ENCODE results near the gene RANBP9.

The RANBP9 gene
- total RNA-seq, result 103 to 130 (median 116) reads per million in 4 experiments

GRCh38 chr6:13711733-13712598, at the start of gene RANBP9:
RANBP9 (minus strand) TSS chr6:13711835; CDS start chr6:13711505, 330 bp downstream.
- DNase-seq, result peak; percentile 81

- no peak for DNase-seq
These were observed 49.0 kb upstream of the RANBP9 start for GRCh38 chr6:13760307-13761304.

- no peak for DNase-seq
These were observed 47.4 kb upstream of the RANBP9 start for GRCh38 chr6:13759025-13759424.

- no peak for DNase-seq
These were observed 43.0 kb upstream of the RANBP9 start for GRCh38 chr6:13754644-13755043.

GRCh38 chr6:13743736-13744127, 32.1 kb upstream of the RANBP9 start:
- no peak for DNase-seq

GRCh38 chr6:13742961-13743735, 31.5 kb upstream of the RANBP9 start:
- DNase-seq, result no peak

- no peak for DNase-seq
These were observed 29.7 kb upstream of the RANBP9 start for GRCh38 chr6:13741365-13741764.

GRCh38 chr6:13735031-13735430, 23.4 kb upstream of the RANBP9 start:
- DNase-seq, result no peak

- DNase-seq, result no peak
These were observed 21.7 kb upstream of the RANBP9 start for GRCh38 chr6:13733178-13733887.

- no peak for DNase-seq
These were observed 19.1 kb upstream of the RANBP9 start for GRCh38 chr6:13730704-13731103.

GRCh38 chr6:13729891-13730290, 18.3 kb upstream of the RANBP9 start:
- no peak for DNase-seq

GRCh38 chr6:13725570-13725969, 13.9 kb upstream of the RANBP9 start:
- DNase-seq, result no peak

GRCh38 chr6:13725052-13725451, 13.4 kb upstream of the RANBP9 start:
- DNase-seq, result no peak

- no peak for DNase-seq
These were observed 12.5 kb upstream of the RANBP9 start for GRCh38 chr6:13724182-13724581.

- DNase-seq, result no peak
These were observed 11.2 kb upstream of the RANBP9 start for GRCh38 chr6:13722880-13723279.

GRCh38 chr6:13718123-13718458, 6.5 kb upstream of the RANBP9 start:
- no peak for DNase-seq

GRCh38 chr6:13716955-13717295, 5.3 kb upstream of the RANBP9 start:
- no peak for DNase-seq

- DNase-seq, result no peak
These were observed 4.8 kb upstream of the RANBP9 start for GRCh38 chr6:13716225-13716954.

GRCh38 chr6:13715444-13715883, 3.8 kb upstream of the RANBP9 start:
- DNase-seq, result no peak

GRCh38 chr6:13712599-13712898, 914 bp upstream of the RANBP9 start:
- no peak for DNase-seq

GRCh38 chr6:13711324-13711732, 307 bp downstream of the RANBP9 start:
- DNase-seq, result no peak

Data from effector CD8-positive, alpha-beta T cell (primary cell).